Astrocyte (in vitro differentiated cells and primary cell): Measurements from ENCODE around the gene USP35. TPM values are rescaled to one million over a fixed set of nuclear protein-coding genes. Genes with fewer than 3 reads are reported as not detected.

Experiments
- DNase-seq: peaks from one replicate; pipeline ENCODE4 v3.0.0-alpha.2; 2010; ENCODE audit warnings: low read depth
- FAIRE-seq: peaks from 2 replicates; lab custom pipeline; 2011; peaks lifted over from hg19 to GRCh38; lab: Jason Lieb, UNC
- H2AFZ ChIP-seq: 2 replicates; pipeline ENCODE4 v1.6.0; 2012; ENCODE audit warnings: low read depth, low read length, inconsistent platforms
- H3K27ac ChIP-seq: 2 replicates; pipeline ENCODE4 v1.5.1; 2011; ENCODE audit warnings: low read depth, low read length, inconsistent platforms
- H3K27me3 ChIP-seq: 2 replicates; pipeline ENCODE4 v1.6.0; 2011; ENCODE audit warnings: low read length, inconsistent platforms; ENCODE audit not compliant: insufficient read depth
- H3K36me3 ChIP-seq: 2 replicates; pipeline ENCODE4 v1.5.1; 2011; ENCODE audit warnings: low read length, inconsistent platforms; ENCODE audit not compliant: insufficient read depth
- H3K4me1 ChIP-seq: 2 replicates; pipeline ENCODE4 v1.5.1; 2011; ENCODE audit warnings: low read length, inconsistent platforms; ENCODE audit not compliant: insufficient read depth
- H3K4me2 ChIP-seq: 2 replicates; pipeline ENCODE4 v1.6.0; 2012; ENCODE audit warnings: low read length, inconsistent platforms
- H3K4me3 ChIP-seq: 2 replicates; pipeline ENCODE4 v1.5.1; 2011; ENCODE audit warnings: low read depth, mild to moderate bottlenecking, low read length, inconsistent platforms; ENCODE audit not compliant: insufficient read depth
- H3K79me2 ChIP-seq: 2 replicates; pipeline ENCODE4 v1.6.0; 2012; ENCODE audit warnings: mild to moderate bottlenecking, low read length, inconsistent platforms; ENCODE audit not compliant: insufficient read depth
- H3K9ac ChIP-seq: 2 replicates; pipeline ENCODE4 v1.6.0; 2012; ENCODE audit warnings: mild to moderate bottlenecking, low read length, inconsistent platforms
- H3K9me3 ChIP-seq: 2 replicates; pipeline ENCODE4 v1.5.1; 2012; ENCODE audit warnings: low read depth, mild to moderate bottlenecking, low read length, inconsistent platforms; ENCODE audit not compliant: insufficient read depth
- H4K20me1 ChIP-seq: 2 replicates; pipeline ENCODE4 v1.6.0; 2012; ENCODE audit warnings: low read length, inconsistent platforms; ENCODE audit not compliant: insufficient read depth
- H3K27ac Mint-ChIP-seq: one replicate; pipeline ENCODE4 v1.8.0; 2021; ENCODE audit warnings: mild to moderate bottlenecking, mixed read lengths; ENCODE audit not compliant: unreplicated experiment
- H3K27me3 Mint-ChIP-seq: one replicate; pipeline ENCODE4 v1.8.0; 2021; ENCODE audit warnings: low read depth, mixed read lengths; ENCODE audit not compliant: unreplicated experiment
- H3K36me3 Mint-ChIP-seq: one replicate; pipeline ENCODE4 v1.8.0; 2021; ENCODE audit warnings: low read depth, mixed read lengths; ENCODE audit not compliant: unreplicated experiment
- H3K4me1 Mint-ChIP-seq: one replicate; pipeline ENCODE4 v1.8.0; 2021; ENCODE audit warnings: low read depth, mixed read lengths; ENCODE audit not compliant: unreplicated experiment
- H3K4me3 Mint-ChIP-seq: one replicate; pipeline ENCODE4 v1.8.0; 2021; ENCODE audit warnings: mild to moderate bottlenecking, moderate library complexity, mixed read lengths; ENCODE audit not compliant: unreplicated experiment
- H3K9me3 Mint-ChIP-seq: one replicate; pipeline ENCODE4 v1.8.0; 2021; ENCODE audit warnings: mild to moderate bottlenecking, mixed read lengths; ENCODE audit not compliant: unreplicated experiment
- EZH2 ChIP-seq: IDR thresholded peaks from 2 replicates; pipeline ENCODE4 v1.6.1; 2012; ENCODE audit warnings: mild to moderate bottlenecking, low read length, inconsistent platforms; ENCODE audit not compliant: insufficient read depth
- total RNA-seq: library from RNA; stranded (reverse); gene quantifications from 2 replicates; pipeline ENCODE4 v1.2.1, GENCODE V29; 2021
- TF ChIP-seq, protein P1 (sequence below): IDR thresholded peaks from 2 replicates; pipeline ENCODE4 v1.5.1; 2011; ENCODE audit warnings: low read depth, mild to moderate bottlenecking, inconsistent platforms, low read length, moderate library complexity; ENCODE audit not compliant: insufficient read depth

The USP35 gene
- total RNA-seq, 1 donor from 2014 or later, result 16.2 TPM

DNA sequence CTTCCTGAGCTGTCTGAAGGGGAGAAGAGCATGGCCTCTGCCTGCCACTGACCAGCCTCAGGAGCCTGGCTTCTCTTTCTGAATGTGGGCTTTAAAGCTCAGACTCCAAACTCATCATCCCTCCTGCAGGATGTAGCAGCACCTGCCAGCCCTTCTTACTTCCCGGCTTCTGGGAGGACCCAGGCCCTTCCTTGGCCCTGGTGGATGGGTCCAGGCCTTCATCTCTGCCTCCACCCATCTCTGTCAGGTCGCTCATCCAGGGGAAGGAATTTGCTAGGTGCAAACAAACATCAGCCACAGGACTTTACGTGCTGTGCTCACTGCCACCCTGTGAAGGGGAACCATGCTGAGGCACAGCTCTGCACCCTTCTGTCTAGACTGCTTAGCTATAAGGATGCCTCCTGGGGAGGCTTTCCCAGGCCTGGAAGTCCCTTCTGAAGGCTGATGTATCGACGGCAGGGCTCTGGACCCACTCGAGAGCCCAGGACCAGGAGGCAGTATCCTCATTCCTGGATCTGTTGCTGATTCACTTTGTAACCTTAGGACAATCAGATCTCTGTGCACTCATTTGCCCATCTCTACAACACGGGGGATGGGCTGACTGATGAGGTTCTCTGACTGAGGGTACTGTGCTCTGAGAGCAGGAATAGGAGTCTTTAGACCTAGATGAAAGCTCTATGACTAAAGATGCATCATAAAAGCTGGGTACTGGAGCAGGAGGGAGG, 30.9 kb downstream of the USP35 start:
- FAIRE-seq (no peak), DNase-seq (no peak)
- no peak overlapping the region for H3K4me2 ChIP-seq
- peaks cover 4% of the 10 kb centered on the region for H3K4me1 Mint-ChIP-seq
- TF ChIP-seq, protein P1, sequence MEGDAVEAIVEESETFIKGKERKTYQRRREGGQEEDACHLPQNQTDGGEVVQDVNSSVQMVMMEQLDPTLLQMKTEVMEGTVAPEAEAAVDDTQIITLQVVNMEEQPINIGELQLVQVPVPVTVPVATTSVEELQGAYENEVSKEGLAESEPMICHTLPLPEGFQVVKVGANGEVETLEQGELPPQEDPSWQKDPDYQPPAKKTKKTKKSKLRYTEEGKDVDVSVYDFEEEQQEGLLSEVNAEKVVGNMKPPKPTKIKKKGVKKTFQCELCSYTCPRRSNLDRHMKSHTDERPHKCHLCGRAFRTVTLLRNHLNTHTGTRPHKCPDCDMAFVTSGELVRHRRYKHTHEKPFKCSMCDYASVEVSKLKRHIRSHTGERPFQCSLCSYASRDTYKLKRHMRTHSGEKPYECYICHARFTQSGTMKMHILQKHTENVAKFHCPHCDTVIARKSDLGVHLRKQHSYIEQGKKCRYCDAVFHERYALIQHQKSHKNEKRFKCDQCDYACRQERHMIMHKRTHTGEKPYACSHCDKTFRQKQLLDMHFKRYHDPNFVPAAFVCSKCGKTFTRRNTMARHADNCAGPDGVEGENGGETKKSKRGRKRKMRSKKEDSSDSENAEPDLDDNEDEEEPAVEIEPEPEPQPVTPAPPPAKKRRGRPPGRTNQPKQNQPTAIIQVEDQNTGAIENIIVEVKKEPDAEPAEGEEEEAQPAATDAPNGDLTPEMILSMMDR, result no peak
- TF ChIP-seq EZH2, result no peak
- H3K9me3 Mint-ChIP-seq, result peaks cover 4% of the 10 kb centered on the region
- H3K27me3 ChIP-seq, result no peaks in the 10 kb centered on the region
- H3K27me3 Mint-ChIP-seq, result no peaks in the 10 kb centered on the region
- H3K27ac ChIP-seq, result no peak overlapping the region
- no peak overlapping the region for H3K9ac ChIP-seq
- no peak overlapping the region for H3K27ac Mint-ChIP-seq
- H3K36me3 ChIP-seq, result peaks cover 7% of the 10 kb centered on the region
- no peaks in the 10 kb centered on the region for H3K9me3 ChIP-seq
- no peak overlapping the region for H3K4me3 Mint-ChIP-seq
- H4K20me1 ChIP-seq, result no peaks in the 10 kb centered on the region
- H3K36me3 Mint-ChIP-seq, result peaks cover 40% of the 10 kb centered on the region
- no peaks in the 10 kb centered on the region for H3K79me2 ChIP-seq
- H3K4me1 ChIP-seq, result no peaks in the 10 kb centered on the region
- H3K4me3 ChIP-seq, result no peak overlapping the region
- no peak overlapping the region for H2AFZ ChIP-seq

DNA sequence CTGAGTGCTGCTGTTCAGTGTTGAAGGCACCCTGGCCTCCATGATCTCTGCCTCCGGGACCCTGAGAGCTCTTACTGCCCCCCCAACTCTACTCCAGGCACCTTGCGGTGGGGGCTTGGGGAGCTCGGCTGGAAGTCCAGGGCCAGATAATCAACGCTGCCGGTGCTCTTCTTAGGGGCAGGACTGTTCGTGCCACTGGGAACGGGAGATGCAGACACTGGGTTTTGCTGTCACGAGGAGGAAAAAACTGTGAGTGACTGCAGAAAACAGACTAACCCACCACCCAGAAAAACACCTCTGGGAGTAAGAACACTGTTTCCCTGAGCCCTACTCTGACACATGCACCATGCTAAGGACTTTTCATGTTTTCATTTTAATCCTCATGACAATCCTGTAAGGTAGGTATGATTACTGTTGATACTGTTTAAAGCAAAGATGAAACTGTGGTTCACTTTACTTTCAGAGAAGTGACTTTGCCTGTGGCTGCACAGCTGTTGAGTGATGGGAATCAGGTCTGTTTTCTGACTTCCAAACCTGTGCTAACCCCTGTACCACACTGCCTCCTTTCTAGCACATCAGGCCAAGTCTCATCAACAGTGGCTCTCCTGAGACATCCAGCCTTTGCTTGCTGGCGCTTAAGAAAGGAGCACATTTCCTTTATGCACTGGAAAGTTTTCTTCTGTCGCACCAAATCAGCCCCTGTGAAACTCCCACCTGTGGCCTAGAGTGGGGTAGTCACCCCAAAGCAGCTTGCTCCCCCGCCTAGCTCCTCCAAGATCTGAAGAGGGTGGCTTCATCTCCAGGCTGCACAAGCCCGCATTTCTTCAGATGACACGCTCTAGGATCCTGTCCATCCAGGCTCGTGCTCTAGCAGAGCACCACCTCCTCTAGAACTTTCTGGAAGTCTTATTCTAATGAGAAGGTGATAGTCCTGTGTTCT, 31.8 kb downstream of the USP35 start:
- no peak for TF ChIP-seq EZH2
- TF ChIP-seq, protein P1, result no peak
- H2AFZ ChIP-seq, result no peak overlapping the region
- Mint-ChIP-seq H3K36me3 (peaks cover 40% of the 10 kb centered on the region), H3K4me1 (peaks cover 4% of the 10 kb centered on the region), H3K9me3 (peaks cover 4% of the 10 kb centered on the region), H3K4me3 (no peak overlapping the region), H3K27me3 (no peaks in the 10 kb centered on the region), H3K27ac (no peak overlapping the region)
- no peaks in the 10 kb centered on the region for H3K9me3 ChIP-seq
- no peaks in the 10 kb centered on the region for H3K79me2 ChIP-seq
- FAIRE-seq, result no peak
- peaks cover 8% of the 10 kb centered on the region for H3K36me3 ChIP-seq
- DNase-seq, result no peak
- no peak overlapping the region for H3K4me2 ChIP-seq
- no peaks in the 10 kb centered on the region for H3K27me3 ChIP-seq
- H3K27ac ChIP-seq, result no peak overlapping the region
- H4K20me1 ChIP-seq, result no peaks in the 10 kb centered on the region
- H3K4me1 ChIP-seq, result no peaks in the 10 kb centered on the region
- no peak overlapping the region for H3K4me3 ChIP-seq
- no peak overlapping the region for H3K9ac ChIP-seq
